ENCODE results near the gene CLHC1.
"Not testable (repeated sequence)": the region's sequence is repeated elsewhere in the genome, so short reads cannot be mapped to it uniquely, and the experiment has no call there.

DNA sequence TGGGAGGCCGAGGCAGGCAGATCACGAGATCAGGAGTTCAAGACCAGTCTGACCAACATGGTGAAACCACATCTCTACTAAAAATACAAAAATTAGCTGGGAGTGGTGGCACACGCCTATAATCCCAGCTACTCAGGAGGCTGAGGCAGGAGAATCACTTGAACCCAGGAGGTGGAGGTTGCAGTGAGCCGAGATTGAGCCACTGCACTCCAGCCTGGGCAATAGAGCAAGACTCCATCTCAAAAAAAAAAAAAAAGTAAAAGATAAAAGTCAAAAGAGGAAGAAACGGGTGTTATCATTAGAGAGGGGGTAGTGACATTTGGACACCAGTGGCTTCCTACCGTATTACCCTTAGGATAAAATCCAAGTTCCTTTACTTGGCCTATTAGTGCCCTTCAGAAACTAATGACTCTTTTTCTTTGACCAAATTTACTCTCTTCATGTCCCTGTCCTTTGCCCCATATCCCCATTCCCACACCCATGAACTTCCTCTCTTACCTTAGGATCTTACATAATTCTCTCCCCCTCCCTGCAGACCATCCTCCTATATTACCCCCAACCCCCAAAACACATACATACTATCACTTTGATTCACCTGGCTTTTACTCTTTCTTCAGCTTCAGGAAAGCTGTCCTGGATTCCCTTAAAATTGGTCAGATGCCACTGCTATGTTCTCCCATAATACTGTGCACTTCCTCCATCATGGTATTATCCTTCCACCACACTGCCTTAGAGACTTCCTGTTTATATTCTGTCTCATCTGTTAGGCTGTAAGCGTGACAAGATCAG is 4.5 kb downstream of the CLHC1 start:
- TF ChIP-seq, protein P1, sequence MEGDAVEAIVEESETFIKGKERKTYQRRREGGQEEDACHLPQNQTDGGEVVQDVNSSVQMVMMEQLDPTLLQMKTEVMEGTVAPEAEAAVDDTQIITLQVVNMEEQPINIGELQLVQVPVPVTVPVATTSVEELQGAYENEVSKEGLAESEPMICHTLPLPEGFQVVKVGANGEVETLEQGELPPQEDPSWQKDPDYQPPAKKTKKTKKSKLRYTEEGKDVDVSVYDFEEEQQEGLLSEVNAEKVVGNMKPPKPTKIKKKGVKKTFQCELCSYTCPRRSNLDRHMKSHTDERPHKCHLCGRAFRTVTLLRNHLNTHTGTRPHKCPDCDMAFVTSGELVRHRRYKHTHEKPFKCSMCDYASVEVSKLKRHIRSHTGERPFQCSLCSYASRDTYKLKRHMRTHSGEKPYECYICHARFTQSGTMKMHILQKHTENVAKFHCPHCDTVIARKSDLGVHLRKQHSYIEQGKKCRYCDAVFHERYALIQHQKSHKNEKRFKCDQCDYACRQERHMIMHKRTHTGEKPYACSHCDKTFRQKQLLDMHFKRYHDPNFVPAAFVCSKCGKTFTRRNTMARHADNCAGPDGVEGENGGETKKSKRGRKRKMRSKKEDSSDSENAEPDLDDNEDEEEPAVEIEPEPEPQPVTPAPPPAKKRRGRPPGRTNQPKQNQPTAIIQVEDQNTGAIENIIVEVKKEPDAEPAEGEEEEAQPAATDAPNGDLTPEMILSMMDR (IDR thresholded peaks at IDR 0.05; ENCODE audit: poor library complexity): not testable (repeated sequence)
- TF ChIP-seq EZH2 (IDR thresholded peaks at IDR 0.05; ENCODE audit: borderline replicate concordance); EZH2phosphoT487 (IDR thresholded peaks at IDR 0.05; ENCODE audit: low read depth, severe bottlenecking, unreplicated experiment): not testable (repeated sequence)
